GM23338 (cell line): ENCODE data around the gene HOXC9. TPM values are rescaled to one million over a fixed set of nuclear protein-coding genes. Genes with fewer than 3 reads are reported as not detected.
A peak's percentile ranks its signal among the peaks of the same experiment; 100 is the strongest.

Experiments used
- ATAC-seq: fragments of 200-7000 bp; cut with Tn5 transposase; 3 replicates; pipeline ENCODE4 v1.9.1; 2020
- DNase-seq: peaks from one replicate; pipeline ENCODE4 v3.0.0-alpha.2; 2015; ENCODE audit warnings: low spot score
- H2AFZ ChIP-seq: fragments of 200-600 bp; sonication (generic); 2 replicates; pipeline ENCODE4 v1.8.0; 2016; ENCODE audit warnings: antibody characterized with exemption, mild to moderate bottlenecking, moderate library complexity
- H3F3A ChIP-seq: fragments of 200-600 bp; sonication (generic); replicated peaks from 2 replicates; pipeline ENCODE4 v1.8.0; 2017; ENCODE audit warnings: antibody characterized with exemption, mixed run types, low read depth
- H3K27ac ChIP-seq: fragments of 200-600 bp; sonication (generic); 2 replicates; pipeline ENCODE4 v1.6.1; 2016; ENCODE audit warnings: low read depth
- H3K27me3 ChIP-seq: fragments of 200-600 bp; sonication (generic); 2 replicates; pipeline ENCODE4 v1.8.0; 2016; ENCODE audit warnings: mild to moderate bottlenecking, mixed run types, moderate library complexity; ENCODE audit not compliant: insufficient read depth
- H3K36me3 ChIP-seq: fragments of 200-600 bp; sonication (generic); 2 replicates; pipeline ENCODE4 v1.8.0; 2016; ENCODE audit warnings: mild to moderate bottlenecking; ENCODE audit not compliant: insufficient read depth
- H3K4me1 ChIP-seq: fragments of 200-600 bp; sonication (generic); 2 replicates; pipeline ENCODE4 v1.8.0; 2016; ENCODE audit warnings: mild to moderate bottlenecking, moderate library complexity; ENCODE audit not compliant: insufficient read depth
- H3K4me2 ChIP-seq: fragments of 200-600 bp; sonication (generic); 2 replicates; pipeline ENCODE4 v1.7.1; 2017; ENCODE audit warnings: mixed run types
- H3K4me3 ChIP-seq: fragments of 200-600 bp; sonication (generic); 2 replicates; pipeline ENCODE4 v1.6.1; 2016; ENCODE audit warnings: mixed run types
- H3K79me2 ChIP-seq: fragments of 200-600 bp; sonication (generic); replicated peaks from 2 replicates; pipeline ENCODE4 v1.8.0; 2017; ENCODE audit warnings: mild to moderate bottlenecking; ENCODE audit not compliant: insufficient read depth
- H3K9me2 ChIP-seq: fragments of 200-600 bp; sonication (generic); 2 replicates; pipeline ENCODE4 v1.8.0; 2017; ENCODE audit not compliant: insufficient read depth
- H4K20me1 ChIP-seq: fragments of 200-600 bp; sonication (generic); replicated peaks from 2 replicates; pipeline ENCODE4 v1.8.0; 2017; ENCODE audit warnings: mild to moderate bottlenecking; ENCODE audit not compliant: insufficient read depth
- H3K27ac Mint-ChIP-seq: 2 replicates; pipeline ENCODE4 v1.8.0; 2020; ENCODE audit warnings: inconsistent platforms, mild to moderate bottlenecking, moderate library complexity, mixed read lengths
- H3K27me3 Mint-ChIP-seq: 3 replicates; pipeline ENCODE4 v1.8.0; 2022; ENCODE audit warnings: low read depth, mild to moderate bottlenecking, moderate library complexity, mixed read lengths, inconsistent platforms; ENCODE audit not compliant: insufficient read depth, poor library complexity
- H3K36me3 Mint-ChIP-seq: 3 replicates; pipeline ENCODE4 v1.8.0; 2021; ENCODE audit warnings: low read depth, mild to moderate bottlenecking, inconsistent platforms, moderate library complexity, mixed read lengths
- H3K4me1 Mint-ChIP-seq: 3 replicates; pipeline ENCODE4 v1.8.0; 2020; ENCODE audit warnings: mild to moderate bottlenecking, inconsistent platforms, mixed read lengths
- H3K4me3 Mint-ChIP-seq: 3 replicates; pipeline ENCODE4 v1.8.0; 2021; ENCODE audit warnings: moderate library complexity, mild to moderate bottlenecking, inconsistent platforms, mixed read lengths
- H3K9me3 Mint-ChIP-seq: 3 replicates; pipeline ENCODE4 v1.8.0; 2020; ENCODE audit warnings: moderate library complexity, mild to moderate bottlenecking, inconsistent platforms, mixed read lengths
- CREB1 ChIP-seq: fragments of 250-450 bp; sonication (Bioruptor Pico); IDR thresholded peaks from 2 replicates; pipeline ENCODE4 v1.5.0; 2020; ENCODE audit warnings: low read depth, mild to moderate bottlenecking, moderate library complexity
- EZH2 ChIP-seq: fragments of 200-600 bp; sonication (generic); IDR thresholded peaks from one replicate; pipeline ENCODE4 v1.8.0; 2017; ENCODE audit warnings: antibody characterized with exemption, mild to moderate bottlenecking, low read depth; ENCODE audit not compliant: unreplicated experiment
- EZH2phosphoT487 ChIP-seq: fragments of 200-600 bp; sonication (generic); IDR thresholded peaks from one replicate; pipeline ENCODE4 v1.8.1; 2018; ENCODE audit warnings: antibody characterized with exemption; ENCODE audit not compliant: unreplicated experiment
- JUNB ChIP-seq: IDR thresholded peaks from one replicate; pipeline ENCODE4 v1.6.1; 2016; ENCODE audit warnings: antibody characterized with exemption; ENCODE audit not compliant: unreplicated experiment
- NANOG ChIP-seq: IDR thresholded peaks from 2 replicates; pipeline ENCODE4 v1.6.1; 2016; ENCODE audit warnings: antibody characterized with exemption, borderline replicate concordance
- POLR2AphosphoS5 ChIP-seq: IDR thresholded peaks from 2 replicates; pipeline ENCODE4 v1.6.1; 2016; ENCODE audit warnings: antibody characterized with exemption, low read depth
- STAT1 ChIP-seq: IDR thresholded peaks from one replicate; pipeline ENCODE4 v1.6.1; 2016; ENCODE audit warnings: antibody characterized with exemption; ENCODE audit not compliant: unreplicated experiment
- ZNF331 ChIP-seq: fragments of 250-450 bp; sonication (Bioruptor Pico); IDR thresholded peaks from 2 replicates; pipeline ENCODE4 v1.5.0; 2020; ENCODE audit warnings: low read depth, mild to moderate bottlenecking, moderate library complexity
- polyA plus RNA-seq: library from polyadenylated mRNA; unstranded; fragments of >200 nt; fragmentation: Nextera tagmentation; extraction: Ambion mirVana; gene quantifications from 2 replicates; pipeline ENCODE4 v1.2.1, GENCODE V29; 2016
- total RNA-seq: library from RNA; depleted of rRNA; stranded (reverse); fragments of >200 nt; shearing (Covaris generic); gene quantifications from 2 replicates; pipeline ENCODE4 v1.2.3, GENCODE V29; 2014
- TF ChIP-seq, protein P1 (sequence below): fragments of 250-450 bp; sonication (Bioruptor Pico); IDR thresholded peaks from 2 replicates; pipeline ENCODE4 v1.5.0; 2020; ENCODE audit warnings: mild to moderate bottlenecking, moderate library complexity

HOXC9 gene
- total and polyA plus RNA-seq, 2 experiments from 2014 or later: not detected

DNA sequence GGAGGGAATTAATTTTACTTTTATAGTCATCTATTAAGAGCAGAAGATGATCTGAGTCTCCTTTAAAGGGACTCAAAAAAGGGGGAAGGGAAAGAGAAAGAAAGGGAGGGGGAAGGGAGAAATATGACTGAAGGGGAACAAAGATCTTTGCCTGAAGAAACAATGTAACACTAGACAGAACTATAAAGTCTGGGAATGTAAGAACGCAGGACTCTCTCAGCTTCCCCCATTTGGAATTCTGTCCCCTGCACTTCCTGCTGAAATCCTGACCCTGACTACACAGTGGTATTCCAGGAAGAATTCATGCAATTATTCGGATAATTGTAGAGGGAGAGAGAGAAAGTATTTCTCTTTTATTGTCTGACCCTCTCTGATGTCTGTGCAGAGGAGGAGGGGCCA lies 35.6 kb upstream of the HOXC9 start:
- H3K27me3 Mint-ChIP-seq: peaks cover 100% of the 10 kb centered on the region
- ATAC-seq (no peak), DNase-seq (no peak)
- peaks cover 60% of the 10 kb centered on the region for H3F3A ChIP-seq
- H3K9me2 ChIP-seq: no peaks in the 10 kb centered on the region
- H4K20me1 ChIP-seq: peaks cover 75% of the 10 kb centered on the region
- H3K79me2 ChIP-seq: no peaks in the 10 kb centered on the region
- no peak overlapping the region for H2AFZ ChIP-seq
- H3K4me3 ChIP-seq: no peak overlapping the region
- no peak overlapping the region for H3K27ac ChIP-seq
- no peaks in the 10 kb centered on the region; the same call in 1 of the 3 replicates for H3K9me3 Mint-ChIP-seq
- H3K27ac Mint-ChIP-seq: no peak overlapping the region
- TF ChIP-seq JUNB (no peak), EZH2 (peak; percentile 50)
- H3K4me1 ChIP-seq: peaks cover 18% of the 10 kb centered on the region
- no peaks in the 10 kb centered on the region; the same call in 2 of the 3 replicates for H3K36me3 Mint-ChIP-seq
- H3K4me2 ChIP-seq: no peak overlapping the region
- peaks cover 100% of the 10 kb centered on the region for H3K27me3 ChIP-seq
- peak overlapping the region; percentile 37; the same call in 1 of the 3 replicates for H3K4me3 Mint-ChIP-seq
- no peaks in the 10 kb centered on the region for H3K36me3 ChIP-seq
- peaks cover 19% of the 10 kb centered on the region for H3K4me1 Mint-ChIP-seq

DNA sequence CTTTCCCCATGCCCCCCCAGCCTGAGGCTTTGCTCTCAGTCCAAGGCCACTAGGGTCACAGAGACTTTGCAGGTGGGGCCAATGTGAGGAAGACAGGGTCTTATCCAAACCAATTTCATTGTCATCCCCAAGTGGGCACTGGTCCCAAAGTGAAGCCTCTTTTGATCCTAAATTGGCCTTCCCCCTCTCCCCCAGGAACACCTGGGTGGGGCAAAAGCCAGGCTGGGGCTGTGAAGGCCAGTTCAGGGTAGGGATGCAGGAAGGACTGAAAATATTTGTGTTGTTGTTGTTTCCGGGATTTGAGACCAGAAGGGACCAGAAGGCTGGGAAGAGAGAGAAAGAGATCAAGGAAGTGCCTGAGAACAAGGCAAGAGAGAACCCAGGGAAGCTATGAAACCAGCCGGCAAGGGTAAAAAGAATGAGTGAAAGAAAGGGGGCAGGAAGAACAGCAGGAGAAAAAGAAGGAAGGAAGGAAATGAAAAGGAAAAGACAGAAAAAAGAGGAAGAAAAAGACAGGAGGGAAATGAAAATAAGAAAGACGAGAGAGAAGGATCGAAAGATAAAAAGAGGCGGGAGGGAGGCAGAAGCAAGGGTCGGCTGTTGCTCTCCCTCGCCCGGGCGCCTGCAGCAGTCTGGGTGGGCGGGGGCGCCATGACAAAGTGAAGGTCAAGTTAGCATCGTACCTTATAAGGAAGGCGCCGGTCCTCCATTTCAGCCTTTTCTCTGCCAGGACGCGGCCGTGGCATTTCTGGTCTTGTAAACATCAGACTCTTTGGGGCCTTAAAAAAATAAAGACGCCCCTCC lies 34.5 kb upstream of the HOXC9 start:
- DNase-seq (peak; percentile 96), ATAC-seq (peak; percentile 59)
- peak overlapping the region; percentile 43; the same call in 2 of the 3 replicates for H3K4me3 Mint-ChIP-seq
- peaks cover 100% of the 10 kb centered on the region for H3K27me3 Mint-ChIP-seq
- no peak for TF ChIP-seq NANOG
- TF ChIP-seq EZH2: peak; percentile 98
- TF ChIP-seq ZNF331: no peak
- TF ChIP-seq JUNB: no peak
- TF ChIP-seq EZH2phosphoT487: no peak
- no peak for TF ChIP-seq POLR2AphosphoS5
- H3K9me3 Mint-ChIP-seq: no peaks in the 10 kb centered on the region; the same call in 1 of the 3 replicates
- H3F3A ChIP-seq: peaks cover 53% of the 10 kb centered on the region
- peaks cover 100% of the 10 kb centered on the region for H3K27me3 ChIP-seq
- H3K4me1 ChIP-seq: peaks cover 15% of the 10 kb centered on the region
- H3K27ac Mint-ChIP-seq: no peak overlapping the region
- H3K4me3 ChIP-seq: no peak overlapping the region; the same call in none of the 2 replicates
- no peak overlapping the region for H3K27ac ChIP-seq
- H3K9me2 ChIP-seq: no peaks in the 10 kb centered on the region
- no peaks in the 10 kb centered on the region for H3K36me3 ChIP-seq
- no peaks in the 10 kb centered on the region for H3K79me2 ChIP-seq
- H4K20me1 ChIP-seq: peaks cover 74% of the 10 kb centered on the region
- H3K4me2 ChIP-seq: peak overlapping the region; percentile 74
- H3K36me3 Mint-ChIP-seq: no peaks in the 10 kb centered on the region; the same call in 2 of the 3 replicates
- peaks cover 16% of the 10 kb centered on the region for H3K4me1 Mint-ChIP-seq
- no peak overlapping the region for H2AFZ ChIP-seq

DNA sequence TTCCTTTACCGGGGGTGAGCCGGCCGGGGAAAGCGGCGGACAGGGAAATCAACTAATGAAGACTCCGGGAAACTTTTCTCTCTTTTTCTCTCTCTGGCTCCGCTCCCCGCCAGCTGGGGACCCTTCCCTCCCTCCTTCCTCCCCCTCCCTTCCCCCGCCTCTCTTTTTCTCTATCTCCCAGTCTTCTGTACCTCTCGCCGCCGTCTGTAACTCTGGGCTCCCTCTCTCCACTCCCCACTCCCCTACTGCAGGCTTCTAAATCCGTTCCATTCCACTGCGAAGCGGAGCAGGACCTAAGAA lies 33.9 kb upstream of the HOXC9 start:
- Mint-ChIP-seq H3K27me3 (peaks cover 100% of the 10 kb centered on the region), H3K9me3 (no peaks in the 10 kb centered on the region; the same call in 1 of the 3 replicates), H3K27ac (no peak overlapping the region), H3K4me3 (peak overlapping the region; percentile 43; the same call in 2 of the 3 replicates), H3K36me3 (no peaks in the 10 kb centered on the region; the same call in 2 of the 3 replicates), H3K4me1 (peaks cover 15% of the 10 kb centered on the region)
- peaks cover 100% of the 10 kb centered on the region for H3K27me3 ChIP-seq
- H2AFZ ChIP-seq: no peak overlapping the region
- no peaks in the 10 kb centered on the region for H3K36me3 ChIP-seq
- H3F3A ChIP-seq: peaks cover 53% of the 10 kb centered on the region
- H3K9me2 ChIP-seq: no peaks in the 10 kb centered on the region
- peak; percentile 50 for ATAC-seq
- peak overlapping the region; percentile 26 for H3K4me3 ChIP-seq
- peaks cover 15% of the 10 kb centered on the region for H3K4me1 ChIP-seq
- peak; percentile 90 for DNase-seq
- H3K79me2 ChIP-seq: no peaks in the 10 kb centered on the region
- H3K4me2 ChIP-seq: peak overlapping the region; percentile 74
- H3K27ac ChIP-seq: no peak overlapping the region
- H4K20me1 ChIP-seq: peaks cover 76% of the 10 kb centered on the region
- TF ChIP-seq EZH2 (no peak), CREB1 (CRISPR knock-in tag) (no peak), POLR2AphosphoS5 (no peak), STAT1 (no peak), JUNB (no peak)
- TF ChIP-seq, protein P1, sequence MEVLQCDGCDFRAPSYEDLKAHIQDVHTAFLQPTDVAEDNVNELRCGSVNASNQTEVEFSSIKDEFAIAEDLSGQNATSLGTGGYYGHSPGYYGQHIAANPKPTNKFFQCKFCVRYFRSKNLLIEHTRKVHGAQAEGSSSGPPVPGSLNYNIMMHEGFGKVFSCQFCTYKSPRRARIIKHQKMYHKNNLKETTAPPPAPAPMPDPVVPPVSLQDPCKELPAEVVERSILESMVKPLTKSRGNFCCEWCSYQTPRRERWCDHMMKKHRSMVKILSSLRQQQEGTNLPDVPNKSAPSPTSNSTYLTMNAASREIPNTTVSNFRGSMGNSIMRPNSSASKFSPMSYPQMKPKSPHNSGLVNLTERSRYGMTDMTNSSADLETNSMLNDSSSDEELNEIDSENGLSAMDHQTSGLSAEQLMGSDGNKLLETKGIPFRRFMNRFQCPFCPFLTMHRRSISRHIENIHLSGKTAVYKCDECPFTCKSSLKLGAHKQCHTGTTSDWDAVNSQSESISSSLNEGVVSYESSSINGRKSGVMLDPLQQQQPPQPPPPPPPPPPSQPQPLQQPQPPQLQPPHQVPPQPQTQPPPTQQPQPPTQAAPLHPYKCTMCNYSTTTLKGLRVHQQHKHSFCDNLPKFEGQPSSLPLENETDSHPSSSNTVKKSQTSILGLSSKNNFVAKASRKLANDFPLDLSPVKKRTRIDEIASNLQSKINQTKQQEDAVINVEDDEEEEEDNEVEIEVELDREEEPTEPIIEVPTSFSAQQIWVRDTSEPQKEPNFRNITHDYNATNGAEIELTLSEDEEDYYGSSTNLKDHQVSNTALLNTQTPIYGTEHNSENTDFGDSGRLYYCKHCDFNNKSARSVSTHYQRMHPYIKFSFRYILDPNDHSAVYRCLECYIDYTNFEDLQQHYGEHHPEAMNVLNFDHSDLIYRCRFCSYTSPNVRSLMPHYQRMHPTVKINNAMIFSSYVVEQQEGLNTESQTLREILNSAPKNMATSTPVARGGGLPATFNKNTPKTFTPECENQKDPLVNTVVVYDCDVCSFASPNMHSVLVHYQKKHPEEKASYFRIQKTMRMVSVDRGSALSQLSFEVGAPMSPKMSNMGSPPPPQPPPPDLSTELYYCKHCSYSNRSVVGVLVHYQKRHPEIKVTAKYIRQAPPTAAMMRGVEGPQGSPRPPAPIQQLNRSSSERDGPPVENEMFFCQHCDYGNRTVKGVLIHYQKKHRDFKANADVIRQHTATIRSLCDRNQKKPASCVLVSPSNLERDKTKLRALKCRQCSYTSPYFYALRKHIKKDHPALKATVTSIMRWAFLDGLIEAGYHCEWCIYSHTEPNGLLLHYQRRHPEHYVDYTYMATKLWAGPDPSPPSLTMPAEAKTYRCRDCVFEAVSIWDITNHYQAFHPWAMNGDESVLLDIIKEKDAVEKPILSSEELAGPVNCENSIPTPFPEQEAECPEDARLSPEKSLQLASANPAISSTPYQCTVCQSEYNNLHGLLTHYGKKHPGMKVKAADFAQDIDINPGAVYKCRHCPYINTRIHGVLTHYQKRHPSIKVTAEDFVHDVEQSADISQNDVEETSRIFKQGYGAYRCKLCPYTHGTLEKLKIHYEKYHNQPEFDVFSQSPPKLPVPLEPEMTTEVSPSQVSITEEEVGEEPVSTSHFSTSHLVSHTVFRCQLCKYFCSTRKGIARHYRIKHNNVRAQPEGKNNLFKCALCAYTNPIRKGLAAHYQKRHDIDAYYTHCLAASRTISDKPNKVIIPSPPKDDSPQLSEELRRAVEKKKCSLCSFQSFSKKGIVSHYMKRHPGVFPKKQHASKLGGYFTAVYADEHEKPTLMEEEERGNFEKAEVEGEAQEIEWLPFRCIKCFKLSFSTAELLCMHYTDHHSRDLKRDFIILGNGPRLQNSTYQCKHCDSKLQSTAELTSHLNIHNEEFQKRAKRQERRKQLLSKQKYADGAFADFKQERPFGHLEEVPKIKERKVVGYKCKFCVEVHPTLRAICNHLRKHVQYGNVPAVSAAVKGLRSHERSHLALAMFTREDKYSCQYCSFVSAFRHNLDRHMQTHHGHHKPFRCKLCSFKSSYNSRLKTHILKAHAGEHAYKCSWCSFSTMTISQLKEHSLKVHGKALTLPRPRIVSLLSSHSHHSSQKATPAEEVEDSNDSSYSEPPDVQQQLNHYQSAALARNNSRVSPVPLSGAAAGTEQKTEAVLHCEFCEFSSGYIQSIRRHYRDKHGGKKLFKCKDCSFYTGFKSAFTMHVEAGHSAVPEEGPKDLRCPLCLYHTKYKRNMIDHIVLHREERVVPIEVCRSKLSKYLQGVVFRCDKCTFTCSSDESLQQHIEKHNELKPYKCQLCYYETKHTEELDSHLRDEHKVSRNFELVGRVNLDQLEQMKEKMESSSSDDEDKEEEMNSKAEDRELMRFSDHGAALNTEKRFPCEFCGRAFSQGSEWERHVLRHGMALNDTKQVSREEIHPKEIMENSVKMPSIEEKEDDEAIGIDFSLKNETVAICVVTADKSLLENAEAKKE (CRISPR knock-in tag): no peak
